Endodermal cell (in vitro differentiated cells): ENCODE measurements around the gene HOXD13. TPM values are rescaled to one million over a fixed set of nuclear protein-coding genes. Genes with fewer than 3 reads are reported as not detected.

ENCODE experiments used
- DNase-seq: peaks from one replicate; pipeline ENCODE4 v3.0.0-alpha.2; 2017
- H3K27ac ChIP-seq: 2 replicates; pipeline ENCODE4 v1.5.1; 2013; ENCODE audit warnings: mild to moderate bottlenecking, low read depth, low read length, moderate library complexity
- H3K27me3 ChIP-seq: 2 replicates; pipeline ENCODE4 v1.6.1; 2013; ENCODE audit warnings: mild to moderate bottlenecking, low read length, moderate library complexity; ENCODE audit not compliant: insufficient read depth, control insufficient read depth, poor library complexity, severe bottlenecking
- H3K36me3 ChIP-seq: 2 replicates; pipeline ENCODE4 v1.7.0; 2013; ENCODE audit warnings: mild to moderate bottlenecking, low read length, moderate library complexity; ENCODE audit not compliant: control insufficient read depth, insufficient read depth
- H3K4me1 ChIP-seq: one replicate; pipeline ENCODE4 v1.7.0; 2013; ENCODE audit warnings: low read length; ENCODE audit not compliant: control insufficient read depth, insufficient read depth
- H3K4me3 ChIP-seq: 2 replicates; pipeline ENCODE4 v1.5.1; 2013; ENCODE audit warnings: mild to moderate bottlenecking, low read length, moderate library complexity
- H3K9ac ChIP-seq: 2 replicates; pipeline ENCODE4 v1.6.1; 2013; ENCODE audit warnings: mild to moderate bottlenecking, low read length, moderate library complexity; ENCODE audit not compliant: poor library complexity, severe bottlenecking; ENCODE audit errors: extremely low read depth
- H3K9me3 ChIP-seq: 2 replicates; pipeline ENCODE4 v1.6.1; 2013; ENCODE audit warnings: mild to moderate bottlenecking, low read length, moderate library complexity; ENCODE audit not compliant: control insufficient read depth
- H3K27ac Mint-ChIP-seq: 2 replicates; pipeline ENCODE4 v1.8.0; 2020; ENCODE audit warnings: mixed read lengths
- H3K27me3 Mint-ChIP-seq: 2 replicates; pipeline ENCODE4 v1.8.0; 2021; ENCODE audit warnings: mild to moderate bottlenecking, mixed read lengths; ENCODE audit not compliant: insufficient read depth
- H3K36me3 Mint-ChIP-seq: 2 replicates; pipeline ENCODE4 v1.8.0; 2020; ENCODE audit warnings: low read depth, mixed read lengths
- H3K4me1 Mint-ChIP-seq: 2 replicates; pipeline ENCODE4 v1.8.0; 2020; ENCODE audit warnings: mixed read lengths
- H3K4me3 Mint-ChIP-seq: 2 replicates; pipeline ENCODE4 v1.8.0; 2020; ENCODE audit warnings: mild to moderate bottlenecking, moderate library complexity, mixed read lengths
- H3K9me3 Mint-ChIP-seq: 2 replicates; pipeline ENCODE4 v1.8.0; 2020; ENCODE audit warnings: mild to moderate bottlenecking, mixed read lengths
- WGBS, 2 experiments: methylation state at CpG; one replicate each; pipeline versions ENCODE4 v1.1.5 to v1.1.7; 2013; ENCODE audit warnings: missing lambda C conversion rate in 2 of 2, mixed read lengths in 1 of 2; ENCODE audit not compliant: insufficient coverage in 1 of 2, insufficient read length in 1 of 2; 5-methylcytosine and 5-hydroxymethylcytosine counted together
- total RNA-seq, 2 donors: library from RNA; stranded (reverse); fragmentation: NEBNext Ultra II Directional in 1 of 2; extraction: Animal tissue kit (Norgen Biotek cat#: 25700) in 1 of 2; gene quantifications; 2 replicates in 1 of 2; 3 replicates in 1 of 2; pipeline ENCODE4 v1.2.1, GENCODE V29; 2021
- TF ChIP-seq, protein P1 (sequence below): fragments of 200-600 bp; sonication (generic); conservative IDR thresholded peaks from 2 replicates; pipeline ENCODE4 v1.5.0; 2021; ENCODE audit warnings: antibody characterized with exemption, mild to moderate bottlenecking

The HOXD13 gene
- total RNA-seq, 2 donors from 2014 or later, result 0.11 to 0.40 TPM

DNA sequence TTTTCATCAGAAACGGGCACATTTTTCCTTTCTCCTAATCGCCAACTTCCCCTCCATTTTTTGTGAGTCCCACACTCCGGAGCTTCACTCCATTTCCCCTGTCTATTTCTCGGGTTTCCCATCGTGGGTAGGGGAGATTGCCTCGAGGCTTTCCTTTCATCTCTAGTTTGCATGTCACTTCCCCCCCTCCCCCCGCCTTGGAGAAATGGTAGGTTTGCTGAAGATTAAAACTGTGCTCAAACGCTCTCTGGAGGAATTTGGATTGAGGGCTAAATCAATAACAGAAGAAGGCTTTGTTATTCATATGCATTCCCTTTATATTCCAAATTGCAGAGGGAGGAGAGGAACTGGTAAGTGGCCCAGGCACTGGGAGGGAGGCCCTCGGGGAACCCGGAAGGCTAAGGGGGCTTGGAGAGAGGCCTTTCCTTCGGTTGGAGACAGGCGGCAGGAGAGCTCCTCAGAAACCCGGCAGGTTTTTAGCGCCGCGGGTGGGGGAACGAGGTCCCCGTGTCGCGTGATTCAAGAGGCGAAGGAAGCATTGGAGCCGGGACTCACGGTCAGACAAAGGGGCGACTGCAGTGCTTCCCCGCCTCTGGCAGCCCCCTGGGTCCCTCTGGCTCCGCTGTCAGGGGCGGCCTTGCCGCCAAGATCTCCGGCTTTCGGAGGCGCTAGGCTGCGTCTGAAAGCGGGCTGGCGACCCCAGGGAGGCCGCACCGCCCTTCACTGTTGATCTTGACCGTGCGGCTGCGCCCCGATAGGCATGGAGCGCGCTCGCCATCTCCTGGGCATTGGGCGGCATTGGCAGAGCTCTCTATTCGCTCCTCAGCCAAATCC lies 4.7 kb downstream of the HOXD13 start:
- Histone ChIP-seq H3K9me3 (no peaks in the 10 kb centered on the region), H3K4me1 (no peaks in the 10 kb centered on the region), H3K36me3 (no peaks in the 10 kb centered on the region), H3K27me3 (peaks cover 99% of the 10 kb centered on the region), H3K4me3 (peak overlapping the region; percentile 68), H3K27ac (no peak overlapping the region), H3K9ac (no peak overlapping the region)
- no peaks in the 10 kb centered on the region for H3K36me3 Mint-ChIP-seq
- H3K27ac Mint-ChIP-seq, result no peak overlapping the region
- H3K9me3 Mint-ChIP-seq, result no peaks in the 10 kb centered on the region
- peaks cover 96% of the 10 kb centered on the region for H3K27me3 Mint-ChIP-seq
- DNase-seq, result peak; percentile 96
- peak overlapping the region; percentile 43 for H3K4me3 Mint-ChIP-seq
- peaks cover 28% of the 10 kb centered on the region for H3K4me1 Mint-ChIP-seq
- 0 to 1% methylated on average over 21 to 44 of the region's 45 CpGs for WGBS, 2 experiments
- TF ChIP-seq, protein P1, sequence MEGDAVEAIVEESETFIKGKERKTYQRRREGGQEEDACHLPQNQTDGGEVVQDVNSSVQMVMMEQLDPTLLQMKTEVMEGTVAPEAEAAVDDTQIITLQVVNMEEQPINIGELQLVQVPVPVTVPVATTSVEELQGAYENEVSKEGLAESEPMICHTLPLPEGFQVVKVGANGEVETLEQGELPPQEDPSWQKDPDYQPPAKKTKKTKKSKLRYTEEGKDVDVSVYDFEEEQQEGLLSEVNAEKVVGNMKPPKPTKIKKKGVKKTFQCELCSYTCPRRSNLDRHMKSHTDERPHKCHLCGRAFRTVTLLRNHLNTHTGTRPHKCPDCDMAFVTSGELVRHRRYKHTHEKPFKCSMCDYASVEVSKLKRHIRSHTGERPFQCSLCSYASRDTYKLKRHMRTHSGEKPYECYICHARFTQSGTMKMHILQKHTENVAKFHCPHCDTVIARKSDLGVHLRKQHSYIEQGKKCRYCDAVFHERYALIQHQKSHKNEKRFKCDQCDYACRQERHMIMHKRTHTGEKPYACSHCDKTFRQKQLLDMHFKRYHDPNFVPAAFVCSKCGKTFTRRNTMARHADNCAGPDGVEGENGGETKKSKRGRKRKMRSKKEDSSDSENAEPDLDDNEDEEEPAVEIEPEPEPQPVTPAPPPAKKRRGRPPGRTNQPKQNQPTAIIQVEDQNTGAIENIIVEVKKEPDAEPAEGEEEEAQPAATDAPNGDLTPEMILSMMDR, result peak; percentile 96

DNA sequence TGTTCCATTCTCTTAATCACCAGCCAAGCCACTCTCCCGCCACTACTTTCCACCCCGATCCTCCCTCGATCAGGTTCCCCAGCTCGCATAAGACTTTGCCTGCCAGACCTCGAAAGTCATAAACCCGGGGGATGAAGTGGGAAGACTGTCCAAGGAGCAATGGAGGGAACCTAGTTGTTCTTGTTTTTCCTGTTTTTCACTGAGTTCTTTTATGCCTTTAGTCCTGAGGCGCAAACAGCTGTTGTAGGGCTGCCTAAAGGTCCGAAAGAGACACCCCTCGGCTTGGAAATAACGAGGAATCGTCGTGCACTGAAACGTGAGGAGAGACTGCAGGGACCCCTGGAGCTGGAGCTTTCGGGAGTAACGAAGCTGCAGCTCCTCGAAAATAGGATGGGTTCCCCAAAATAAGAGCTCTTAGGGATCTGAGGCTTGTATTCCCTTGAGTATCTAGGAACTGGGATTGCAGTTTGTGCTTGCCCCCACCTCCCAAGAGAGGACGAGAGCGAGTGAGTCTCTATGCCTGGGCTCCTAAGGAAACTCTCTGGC lies 5.4 kb downstream of the HOXD13 start:
- 2 to 4% methylated on average over 10 to 18 of the region's 18 CpGs for WGBS, 2 experiments
- H3K9me3 Mint-ChIP-seq, result no peaks in the 10 kb centered on the region
- Histone ChIP-seq H3K36me3 (no peaks in the 10 kb centered on the region), H3K27ac (no peak overlapping the region), H3K4me3 (peak overlapping the region; percentile 61), H3K9me3 (no peaks in the 10 kb centered on the region), H3K4me1 (no peaks in the 10 kb centered on the region), H3K27me3 (peaks cover 100% of the 10 kb centered on the region), H3K9ac (no peak overlapping the region)
- no peak for DNase-seq
- TF ChIP-seq, protein P1, result no peak
- peaks cover 100% of the 10 kb centered on the region for H3K27me3 Mint-ChIP-seq
- peaks cover 28% of the 10 kb centered on the region for H3K4me1 Mint-ChIP-seq
- peak overlapping the region; percentile 43 for H3K4me3 Mint-ChIP-seq
- no peaks in the 10 kb centered on the region for H3K36me3 Mint-ChIP-seq
- no peak overlapping the region for H3K27ac Mint-ChIP-seq

DNA sequence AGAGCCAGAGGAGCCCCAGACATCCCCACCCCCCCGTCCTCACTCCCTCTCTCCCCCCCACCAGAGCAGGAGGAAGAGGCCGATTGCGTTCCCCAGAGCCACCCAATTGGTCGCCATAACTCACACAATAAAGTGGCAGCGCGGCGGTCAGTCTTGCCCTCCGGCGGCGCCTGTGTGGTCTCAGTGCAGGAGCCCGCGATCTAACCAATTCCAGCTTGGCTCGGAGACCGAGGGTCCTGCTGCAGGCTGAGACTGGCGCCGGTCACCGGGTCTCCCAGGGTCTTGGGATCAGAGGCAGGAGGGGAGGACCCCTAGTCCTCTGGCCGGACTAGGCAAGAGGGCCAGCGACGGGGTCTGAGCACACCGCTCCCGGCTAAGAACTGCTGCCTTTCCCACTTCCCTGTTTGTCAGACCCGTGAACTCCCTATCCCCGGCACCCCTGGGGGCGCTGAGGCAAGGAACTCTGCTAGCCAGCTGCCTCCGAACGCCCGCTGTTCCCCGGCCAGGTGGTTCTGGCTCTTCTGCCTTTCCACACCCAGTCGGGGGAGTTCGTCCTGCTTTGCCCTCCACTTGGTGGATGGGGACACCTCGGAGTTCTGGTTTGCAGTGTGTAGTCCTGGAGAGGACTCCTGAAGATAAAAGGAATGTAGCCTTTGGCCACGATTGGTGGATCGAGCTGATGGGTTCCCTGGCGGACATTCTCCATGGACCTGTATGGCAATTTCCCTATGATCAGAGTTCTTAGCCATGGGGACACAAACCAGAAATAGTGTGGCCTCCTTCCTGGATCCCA lies 6.0 kb downstream of the HOXD13 start:
- H3K27ac ChIP-seq, result no peak overlapping the region
- peaks cover 28% of the 10 kb centered on the region for H3K4me1 Mint-ChIP-seq
- no peaks in the 10 kb centered on the region for H3K4me1 ChIP-seq
- H3K27me3 ChIP-seq, result peaks cover 100% of the 10 kb centered on the region
- peak overlapping the region; percentile 43 for H3K4me3 Mint-ChIP-seq
- no peaks in the 10 kb centered on the region for H3K36me3 ChIP-seq
- no peaks in the 10 kb centered on the region for H3K9me3 ChIP-seq
- H3K9me3 Mint-ChIP-seq, result no peaks in the 10 kb centered on the region
- peak overlapping the region; percentile 61 for H3K4me3 ChIP-seq
- H3K27ac Mint-ChIP-seq, result no peak overlapping the region
- H3K36me3 Mint-ChIP-seq, result no peaks in the 10 kb centered on the region
- no peak overlapping the region for H3K9ac ChIP-seq
- TF ChIP-seq, protein P1, result no peak
- H3K27me3 Mint-ChIP-seq, result peaks cover 100% of the 10 kb centered on the region
- WGBS, 2 experiments, result 4 to 5% methylated on average over 6 to 35 of the region's 35 CpGs
- DNase-seq, result peak; percentile 83
